GM19043 (cell line): ENCODE results near the gene JAKMIP1.
"Not testable (repeated sequence)": the region's sequence is repeated elsewhere in the genome, so short reads cannot be mapped to it uniquely, and the experiment has no call there.

Source experiments
- ATAC-seq: cut with Tn5 transposase; IDR thresholded peaks from one replicate; pipeline ENCODE4 v1.9.1; 2021; ENCODE audit warnings: low read depth; ENCODE audit not compliant: unreplicated experiment

The JAKMIP1 gene

GRCh38 chr4:5999830-6000365 lies 200.5 kb downstream of the JAKMIP1 start:
- ATAC-seq = no peak

- ATAC-seq = no peak
These were observed 201.0 kb downstream of the JAKMIP1 start for GRCh38 chr4:5999356-5999755.

GRCh38 chr4:5998333-5998936 lies 201.9 kb downstream of the JAKMIP1 start:
- peak; percentile 66 for ATAC-seq

GRCh38 chr4:5996641-5997040 lies 203.7 kb downstream of the JAKMIP1 start:
- no peak for ATAC-seq

- no peak for ATAC-seq
These were observed 204.3 kb downstream of the JAKMIP1 start for GRCh38 chr4:5995901-5996623.

- no peak for ATAC-seq
These were observed 206.2 kb downstream of the JAKMIP1 start for GRCh38 chr4:5993876-5994811.

GRCh38 chr4:5993346-5993745 lies 207.0 kb downstream of the JAKMIP1 start:
- not testable (repeated sequence) for ATAC-seq

GRCh38 chr4:5992828-5993321 lies 207.5 kb downstream of the JAKMIP1 start:
- no peak for ATAC-seq

- ATAC-seq = no peak
These were observed 208.1 kb downstream of the JAKMIP1 start for GRCh38 chr4:5992171-5992827.

- no peak for ATAC-seq
These were observed 208.9 kb downstream of the JAKMIP1 start for GRCh38 chr4:5991405-5991804.

GRCh38 chr4:5990446-5991160 lies 209.7 kb downstream of the JAKMIP1 start:
- ATAC-seq = no peak

GRCh38 chr4:5989236-5990225 lies 210.8 kb downstream of the JAKMIP1 start:
- ATAC-seq = no peak

- ATAC-seq = no peak
These were observed 212.1 kb downstream of the JAKMIP1 start for GRCh38 chr4:5988086-5988845.

- no peak for ATAC-seq
These were observed 215.5 kb downstream of the JAKMIP1 start for GRCh38 chr4:5984843-5985242.

GRCh38 chr4:5982156-5982973 lies 218.0 kb downstream of the JAKMIP1 start:
- ATAC-seq = no peak

- no peak for ATAC-seq
These were observed 219.8 kb downstream of the JAKMIP1 start for GRCh38 chr4:5980436-5981155.
